Measurements from ENCODE around the gene ZNF831. TPM values are rescaled to one million over a fixed set of nuclear protein-coding genes. Genes with fewer than 3 reads are reported as not detected.

Gene ZNF831
- total RNA-seq, 1 experiment from 2014 or later, result not detected

- POLR2A ChIA-PET, result no interaction called here
- DNase-seq, result no peak
- CTCF ChIA-PET, result no interaction called here
- no TSS peak for BruUV-seq (replicated peaks)
- H3K4me1 ChIP-seq, result peaks cover 6% of the 10 kb centered on the region; the same call in 1 of the 2 replicates
- H3K9me3 Mint-ChIP-seq (ENCODE audit: unreplicated experiment), result no peaks in the 10 kb centered on the region
- peaks cover 10% of the 10 kb centered on the region for H3K4me1 Mint-ChIP-seq (ENCODE audit: low read depth, unreplicated experiment)
- no peak overlapping the region for H3K4me3 ChIP-seq (ENCODE audit: low read depth, low read length)
- H3K27me3 ChIP-seq (replicated peaks; ENCODE audit: control insufficient read depth, insufficient read depth, low read length), result no peaks in the 10 kb centered on the region
- no peaks in the 10 kb centered on the region for H3K36me3 ChIP-seq (ENCODE audit: control insufficient read depth, insufficient read depth, low read length)
- H3K27me3 Mint-ChIP-seq (ENCODE audit: insufficient read depth, unreplicated experiment), result peaks cover 21% of the 10 kb centered on the region
- H3K27ac Mint-ChIP-seq (ENCODE audit: unreplicated experiment), result no peak overlapping the region
- intact Hi-C loops (cut with micrococcal nuclease; ENCODE audit: unreplicated experiment), result loop anchor here (5.0 to 10.0 kb wide), 2 partner anchors 87 to 275 kb away; no protein-coding TSS in a partner anchor
- no peaks in the 10 kb centered on the region for H3K9me3 ChIP-seq
- H3K4me3 Mint-ChIP-seq (ENCODE audit: unreplicated experiment), result no peak overlapping the region
- TF ChIP-seq, protein P1, sequence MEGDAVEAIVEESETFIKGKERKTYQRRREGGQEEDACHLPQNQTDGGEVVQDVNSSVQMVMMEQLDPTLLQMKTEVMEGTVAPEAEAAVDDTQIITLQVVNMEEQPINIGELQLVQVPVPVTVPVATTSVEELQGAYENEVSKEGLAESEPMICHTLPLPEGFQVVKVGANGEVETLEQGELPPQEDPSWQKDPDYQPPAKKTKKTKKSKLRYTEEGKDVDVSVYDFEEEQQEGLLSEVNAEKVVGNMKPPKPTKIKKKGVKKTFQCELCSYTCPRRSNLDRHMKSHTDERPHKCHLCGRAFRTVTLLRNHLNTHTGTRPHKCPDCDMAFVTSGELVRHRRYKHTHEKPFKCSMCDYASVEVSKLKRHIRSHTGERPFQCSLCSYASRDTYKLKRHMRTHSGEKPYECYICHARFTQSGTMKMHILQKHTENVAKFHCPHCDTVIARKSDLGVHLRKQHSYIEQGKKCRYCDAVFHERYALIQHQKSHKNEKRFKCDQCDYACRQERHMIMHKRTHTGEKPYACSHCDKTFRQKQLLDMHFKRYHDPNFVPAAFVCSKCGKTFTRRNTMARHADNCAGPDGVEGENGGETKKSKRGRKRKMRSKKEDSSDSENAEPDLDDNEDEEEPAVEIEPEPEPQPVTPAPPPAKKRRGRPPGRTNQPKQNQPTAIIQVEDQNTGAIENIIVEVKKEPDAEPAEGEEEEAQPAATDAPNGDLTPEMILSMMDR (IDR thresholded peaks at IDR 0.05; ENCODE audit: insufficient read depth in 1 of 2, low read depth in 1 of 2, low read length in 1 of 2, severe bottlenecking in 1 of 2, unreplicated experiment in 1 of 2), result no peak
- no peaks in the 10 kb centered on the region for H3K36me3 Mint-ChIP-seq (ENCODE audit: insufficient read depth, unreplicated experiment)
These were observed 56.5 kb downstream of the ZNF831 start for GRCh38 chr20:59220161-59220560.

GRCh38 chr20:59221049-59221706 is 57.6 kb downstream of the ZNF831 start:
- H3K4me1 Mint-ChIP-seq (ENCODE audit: low read depth, unreplicated experiment), result peaks cover 10% of the 10 kb centered on the region
- TF ChIP-seq, protein P1 (IDR thresholded peaks at IDR 0.05; ENCODE audit: insufficient read depth in 1 of 2, low read depth in 1 of 2, low read length in 1 of 2, severe bottlenecking in 1 of 2, unreplicated experiment in 1 of 2), result peak in 1 of 2 experiments; percentile 8
- H3K4me3 Mint-ChIP-seq (ENCODE audit: unreplicated experiment), result peak overlapping the region; percentile 75
- ChIA-PET POLR2A (interaction anchor here (0.6 kb wide), 1 partner anchor 719 kb away, joined by 3 read pairs; the partner anchor contains the start of gene FAM217B), CTCF (interaction anchor here (0.5 to 3.5 kb wide), 13 partner anchors 13 to 354 kb away, joined by 3 to 39 read pairs (median 5); no protein-coding TSS in a partner anchor)
- H3K4me1 ChIP-seq, result peaks cover 6% of the 10 kb centered on the region; the same call in 1 of the 2 replicates
- DNase-seq, result peak in 1 of 2 experiments; percentile 31
- no peaks in the 10 kb centered on the region for H3K9me3 Mint-ChIP-seq (ENCODE audit: unreplicated experiment)
- no peaks in the 10 kb centered on the region for H3K9me3 ChIP-seq
- peaks cover 2% of the 10 kb centered on the region; the same call in 1 of the 2 replicates for H3K27me3 ChIP-seq (replicated peaks; ENCODE audit: control insufficient read depth, insufficient read depth, low read length)
- no peaks in the 10 kb centered on the region for H3K36me3 ChIP-seq (ENCODE audit: control insufficient read depth, insufficient read depth, low read length)
- no peaks in the 10 kb centered on the region for H3K36me3 Mint-ChIP-seq (ENCODE audit: insufficient read depth, unreplicated experiment)
- H3K27me3 Mint-ChIP-seq (ENCODE audit: insufficient read depth, unreplicated experiment), result peaks cover 20% of the 10 kb centered on the region
- H3K27ac Mint-ChIP-seq (ENCODE audit: unreplicated experiment), result no peak overlapping the region
- no TSS peak for BruUV-seq (replicated peaks)
- no peak overlapping the region for H3K4me3 ChIP-seq (ENCODE audit: low read depth, low read length)
- intact Hi-C loops (cut with micrococcal nuclease; ENCODE audit: unreplicated experiment), result loop anchor here (5.0 to 10.0 kb wide), 2 partner anchors 86 to 274 kb away; no protein-coding TSS in a partner anchor

DNA sequence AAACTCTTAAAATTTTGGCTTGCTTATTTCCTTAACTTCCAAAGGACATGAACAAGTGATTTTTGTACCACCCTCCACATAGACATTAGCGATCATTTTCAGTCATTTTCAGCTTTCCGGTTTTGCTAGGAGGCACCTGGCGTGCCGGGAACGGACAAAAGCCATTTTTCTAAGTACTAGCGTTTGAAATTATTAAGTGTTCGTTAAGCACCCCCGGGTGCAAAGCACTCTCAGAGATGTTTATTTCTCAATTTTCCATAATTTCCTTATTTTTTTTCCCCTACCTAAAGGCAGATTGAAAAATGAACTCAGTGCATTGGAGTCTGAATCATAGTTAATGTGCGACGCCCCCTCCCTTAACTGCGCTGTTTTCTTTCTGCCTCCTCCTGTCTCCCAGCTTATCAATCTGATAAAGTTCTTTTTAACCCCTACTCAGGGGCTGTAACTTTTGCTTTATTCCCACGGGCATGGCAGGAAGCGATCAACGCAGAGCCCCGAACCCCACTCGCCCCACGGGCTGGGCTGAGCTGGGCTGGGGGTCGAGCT is 58.2 kb downstream of the ZNF831 start:
- CTCF ChIA-PET, result interaction anchor here (0.5 to 3.5 kb wide), 29 partner anchors 9 to 354 kb away, joined by 3 to 39 read pairs (median 4); no protein-coding TSS in a partner anchor
- TF ChIP-seq, protein P1 (IDR thresholded peaks at IDR 0.05; ENCODE audit: insufficient read depth in 1 of 2, low read depth in 1 of 2, low read length in 1 of 2, severe bottlenecking in 1 of 2, unreplicated experiment in 1 of 2), result no peak
- Histone ChIP-seq H3K27me3 (replicated peaks; ENCODE audit: control insufficient read depth, insufficient read depth, low read length) (peaks cover 2% of the 10 kb centered on the region; the same call in 1 of the 2 replicates), H3K9me3 (no peaks in the 10 kb centered on the region), H3K36me3 (ENCODE audit: control insufficient read depth, insufficient read depth, low read length) (no peaks in the 10 kb centered on the region), H3K4me3 (ENCODE audit: low read depth, low read length) (peak overlapping the region; percentile 57), H3K4me1 (peaks cover 6% of the 10 kb centered on the region; the same call in 1 of the 2 replicates)
- intact Hi-C loops (cut with micrococcal nuclease; ENCODE audit: unreplicated experiment), result loop anchor here (1.0 to 10.0 kb wide), 6 partner anchors 86 to 351 kb away; no protein-coding TSS in a partner anchor
- H3K4me3 Mint-ChIP-seq (ENCODE audit: unreplicated experiment), result peak overlapping the region; percentile 75
- POLR2A ChIA-PET, result interaction anchor here (0.6 to 0.7 kb wide), 4 partner anchors 14 to 719 kb away, joined by 3 read pairs; partner anchors contain the start of gene FAM217B
- DNase-seq, result no peak
- H3K36me3 Mint-ChIP-seq (ENCODE audit: insufficient read depth, unreplicated experiment), result no peaks in the 10 kb centered on the region
- peak overlapping the region; percentile 62 for H3K27ac Mint-ChIP-seq (ENCODE audit: unreplicated experiment)
- no TSS peak for BruUV-seq (replicated peaks)
- H3K9me3 Mint-ChIP-seq (ENCODE audit: unreplicated experiment), result no peaks in the 10 kb centered on the region
- H3K27me3 Mint-ChIP-seq (ENCODE audit: insufficient read depth, unreplicated experiment), result peaks cover 15% of the 10 kb centered on the region
- peaks cover 10% of the 10 kb centered on the region for H3K4me1 Mint-ChIP-seq (ENCODE audit: low read depth, unreplicated experiment)

All from Caco-2 (cell line).